Kidney (tissue), 14 donors: ENCODE results near the gene AXIN1. TPM values are rescaled to one million over a fixed set of nuclear protein-coding genes. Genes with fewer than 3 reads are reported as not detected.

Experiments used
- DNase-seq, 5 donors: peaks; one replicate each; pipeline ENCODE4 v3.0.0-alpha.2; 2013 to 2020
- FAIRE-seq: peaks from 2 replicates; lab custom pipeline; 2012; peaks lifted over from hg19 to GRCh38; lab: Jason Lieb, UNC
- H3K27ac ChIP-seq, 2 donors: one replicate each; pipeline ENCODE4 v1.7.0; 2013; ENCODE audit warnings: low read depth in 2 of 2, low read length in 2 of 2, inconsistent platforms in 1 of 2
- H3K27me3 ChIP-seq: one replicate; pipeline ENCODE4 v1.7.1; 2013; ENCODE audit warnings: low read length, inconsistent platforms; ENCODE audit not compliant: control insufficient read depth, insufficient read depth
- H3K36me3 ChIP-seq, 3 donors: one replicate each; pipeline versions ENCODE4 v1.7.0 to v1.7.1; 2013; ENCODE audit warnings: low read length in 3 of 3, control low read depth in 1 of 3, inconsistent platforms in 1 of 3; ENCODE audit not compliant: insufficient read depth in 3 of 3, control insufficient read depth in 2 of 3
- H3K4me1 ChIP-seq, 3 donors: one replicate each; pipeline versions ENCODE4 v1.7.0 to v1.7.1; 2013; ENCODE audit warnings: low read length in 3 of 3, inconsistent platforms in 1 of 3, low read depth in 1 of 3; ENCODE audit not compliant: control insufficient read depth in 2 of 3, insufficient read depth in 2 of 3
- H3K4me3 ChIP-seq, 3 donors: one replicate each; pipeline versions ENCODE4 v1.7.0 to v1.8.1; 2013; ENCODE audit warnings: low read length in 3 of 3, control low read depth in 1 of 3, inconsistent platforms in 1 of 3
- H3K9ac ChIP-seq, 3 donors: one replicate each; pipeline versions ENCODE4 v1.7.0 to v1.7.1; 2013; ENCODE audit warnings: low read length in 3 of 3, control low read depth in 1 of 3, inconsistent platforms in 1 of 3
- H3K9me3 ChIP-seq, 3 donors: one replicate each; pipeline versions ENCODE4 v1.7.0 to v1.7.1; 2013; ENCODE audit warnings: low read length in 3 of 3, control low read depth in 1 of 3, inconsistent platforms in 1 of 3; ENCODE audit not compliant: control insufficient read depth in 2 of 3, insufficient read depth in 1 of 3
- CTCF ChIP-seq: IDR thresholded peaks from 3 replicates; pipeline ENCODE4 v1.5.1; 2012; ENCODE audit warnings: mild to moderate bottlenecking, moderate library complexity, borderline replicate concordance; ENCODE audit not compliant: insufficient read depth; ENCODE audit errors: extremely low read depth
- intact Hi-C: fragments of 100-400 bp; cut with DNase I; formaldehyde crosslinking; loops from one replicate; pipeline ENCODE4 v1.11.1; 2022
- polyA plus RNA-seq: library from polyadenylated mRNA; stranded (reverse); fragments of 350-450 nt; fragmentation: Illumina TruSeq; extraction: RNeasy Lipid Tissue Mini Kit (QIAGEN cat#74804); gene quantifications from one replicate; pipeline ENCODE4 v1.2.3, GENCODE V29; 2014; ENCODE audit warnings: low read depth, low replicate concordance; ENCODE audit not compliant: insufficient read depth
- total RNA-seq: library from RNA; stranded (reverse); fragmentation: NEBNext Ultra II Directional; extraction: Animal tissue kit (Norgen Biotek cat#: 25700); gene quantifications from one replicate; pipeline ENCODE4 v1.2.1, GENCODE V29; 2021
- donor health status: control.
- donor health status: control.
- donor health status: control.
- donor health status: control.
- donor health status: control.
- donor health status: DM: yes; HTN: yes; CAD: no.
- donor health status: Normal renal cell carcinoma (clear cell type).

Gene AXIN1
- total and polyA plus RNA-seq, 2 donors from 2014 or later = 9.7 to 24.6 TPM

- Histone ChIP-seq H3K4me3 (no peak overlapping the region), H3K9me3 (no peaks in the 10 kb centered on the region), H3K9ac (no peak overlapping the region), H3K4me1 (no peaks in the 10 kb centered on the region), H3K36me3 (peaks cover 0 to 4% (median 0%) of the 10 kb centered on the region in 3 donors), H3K27ac (no peak overlapping the region), H3K27me3 (no peaks in the 10 kb centered on the region)
- no peak for TF ChIP-seq CTCF
- DNase-seq (no peak), FAIRE-seq (no peak)
- intact Hi-C loops = no loop called here
These were observed 56.2 kb downstream of the AXIN1 start for GRCh38 chr16:296276-296675.

GRCh38 chr16:293043-293775, 59.3 kb downstream of the AXIN1 start:
- FAIRE-seq (no peak), DNase-seq (no peak)
- Histone ChIP-seq H3K9ac (no peak overlapping the region), H3K4me3 (no peak overlapping the region), H3K27me3 (no peaks in the 10 kb centered on the region), H3K27ac (no peak overlapping the region), H3K9me3 (no peaks in the 10 kb centered on the region), H3K36me3 (peaks cover 0 to 8% (median 0%) of the 10 kb centered on the region in 3 donors), H3K4me1 (no peaks in the 10 kb centered on the region)
- intact Hi-C loops = no loop called here
- no peak for TF ChIP-seq CTCF

- Histone ChIP-seq H3K4me1 (no peaks in the 10 kb centered on the region), H3K4me3 (no peak overlapping the region), H3K27me3 (no peaks in the 10 kb centered on the region), H3K9me3 (no peaks in the 10 kb centered on the region), H3K9ac (no peak overlapping the region), H3K36me3 (peaks cover 0 to 8% (median 0%) of the 10 kb centered on the region in 3 donors), H3K27ac (no peak overlapping the region)
- DNase-seq (no peak), FAIRE-seq (no peak)
- intact Hi-C loops = no loop called here
- no peak for TF ChIP-seq CTCF
These were observed 61.0 kb downstream of the AXIN1 start for GRCh38 chr16:291539-291938.
